Mucosa of stomach (tissue), 1 donor: ENCODE results near the gene GDPGP1.

Experiments
- H3K27me3 ChIP-seq: one replicate; pipeline ENCODE4 v1.7.0; 2013; ENCODE audit warnings: mild to moderate bottlenecking, low read length; ENCODE audit not compliant: control insufficient read depth, insufficient read depth
- H3K36me3 ChIP-seq: one replicate; pipeline ENCODE4 v1.7.0; 2013; ENCODE audit warnings: low read length; ENCODE audit not compliant: control insufficient read depth, insufficient read depth
- H3K4me1 ChIP-seq: one replicate; pipeline ENCODE4 v1.7.0; 2013; ENCODE audit warnings: mild to moderate bottlenecking, low read length; ENCODE audit not compliant: control insufficient read depth, insufficient read depth
- H3K4me3 ChIP-seq: one replicate; pipeline ENCODE4 v1.7.0; 2013; ENCODE audit warnings: low read length
- H3K9ac ChIP-seq: one replicate; pipeline ENCODE4 v1.7.0; 2013; ENCODE audit warnings: mild to moderate bottlenecking, low read length, moderate library complexity
- H3K9me3 ChIP-seq: one replicate; pipeline ENCODE4 v1.7.0; 2013; ENCODE audit warnings: mild to moderate bottlenecking, low read length, moderate library complexity; ENCODE audit not compliant: control insufficient read depth
- donor health status: Pancreatic carcinoma.

GDPGP1 gene

GRCh38 chr15:90231028-90232017 is 2.7 kb upstream of the GDPGP1 start:
- no peaks in the 10 kb centered on the region for H3K27me3 ChIP-seq
- H3K36me3 ChIP-seq: peaks cover 20% of the 10 kb centered on the region
- no peak overlapping the region for H3K4me3 ChIP-seq
- H3K9ac ChIP-seq: peak overlapping the region; percentile 54
- peaks cover 44% of the 10 kb centered on the region for H3K4me1 ChIP-seq
- H3K9me3 ChIP-seq: no peaks in the 10 kb centered on the region

- H3K36me3 ChIP-seq: peaks cover 20% of the 10 kb centered on the region
- no peaks in the 10 kb centered on the region for H3K9me3 ChIP-seq
- H3K9ac ChIP-seq: peak overlapping the region; percentile 83
- H3K27me3 ChIP-seq: no peaks in the 10 kb centered on the region
- H3K4me1 ChIP-seq: peaks cover 44% of the 10 kb centered on the region
- peak overlapping the region; percentile 6 for H3K4me3 ChIP-seq
Observed at GRCh38 chr15:90232196-90232595, 1.8 kb upstream of the GDPGP1 start.

GRCh38 chr15:90232941-90233386 is 1.0 kb upstream of the GDPGP1 start:
- H3K27me3 ChIP-seq: no peaks in the 10 kb centered on the region
- no peaks in the 10 kb centered on the region for H3K9me3 ChIP-seq
- H3K36me3 ChIP-seq: peaks cover 20% of the 10 kb centered on the region
- peak overlapping the region; percentile 83 for H3K9ac ChIP-seq
- peak overlapping the region; percentile 73 for H3K4me3 ChIP-seq
- H3K4me1 ChIP-seq: peaks cover 44% of the 10 kb centered on the region

GRCh38 chr15:90233387-90234095 is 468 bp upstream of the GDPGP1 start, which contains the start of gene CIB1:
Gene CIB1, minus strand, starts transcription at chr15:90233941. Its CDS starts 56 bp downstream, at chr15:90233885.
- Histone ChIP-seq H3K27me3 (no peaks in the 10 kb centered on the region), H3K9me3 (no peaks in the 10 kb centered on the region), H3K9ac (peak within 1 kb of the TSS; percentile 83), H3K36me3 (peaks cover 20% of the 10 kb centered on the region), H3K4me1 (peaks cover 44% of the 10 kb centered on the region), H3K4me3 (peak within 1 kb of the TSS; percentile 73)

- Histone ChIP-seq H3K36me3 (no peaks in the 10 kb centered on the region), H3K4me1 (peaks cover 7% of the 10 kb centered on the region), H3K4me3 (no peak overlapping the region)
Observed at GRCh38 chr15:90239371-90239770, 5.4 kb downstream of the GDPGP1 start.

GRCh38 chr15:90240856-90241255 is 6.8 kb downstream of the GDPGP1 start:
- Histone ChIP-seq H3K4me1 (no peaks in the 10 kb centered on the region), H3K9ac (no peak overlapping the region), H3K36me3 (no peaks in the 10 kb centered on the region), H3K9me3 (no peaks in the 10 kb centered on the region), H3K4me3 (no peak overlapping the region), H3K27me3 (no peaks in the 10 kb centered on the region)

More at GRCh38 chr15:90239371-90239770, 5.4 kb downstream of the GDPGP1 start:
- no peak overlapping the region for H3K9ac ChIP-seq
- H3K9me3 ChIP-seq: no peaks in the 10 kb centered on the region
- H3K27me3 ChIP-seq: no peaks in the 10 kb centered on the region

GRCh38 chr15:90241343-90242192 is 7.6 kb downstream of the GDPGP1 start:
- no peaks in the 10 kb centered on the region for H3K9me3 ChIP-seq
- no peaks in the 10 kb centered on the region for H3K27me3 ChIP-seq
- H3K4me3 ChIP-seq: no peak overlapping the region
- no peak overlapping the region for H3K9ac ChIP-seq
- H3K4me1 ChIP-seq: no peaks in the 10 kb centered on the region
- no peaks in the 10 kb centered on the region for H3K36me3 ChIP-seq

GRCh38 chr15:90243943-90244639 is 10.1 kb downstream of the GDPGP1 start:
- no peaks in the 10 kb centered on the region for H3K9me3 ChIP-seq
- H3K4me3 ChIP-seq: no peak overlapping the region
- H3K27me3 ChIP-seq: no peaks in the 10 kb centered on the region
- H3K4me1 ChIP-seq: peaks cover 5% of the 10 kb centered on the region
- no peak overlapping the region for H3K9ac ChIP-seq
- H3K36me3 ChIP-seq: no peaks in the 10 kb centered on the region

- H3K9ac ChIP-seq: peak overlapping the region; percentile 24
- peaks cover 5% of the 10 kb centered on the region for H3K4me1 ChIP-seq
- peak overlapping the region; percentile 33 for H3K4me3 ChIP-seq
- no peaks in the 10 kb centered on the region for H3K27me3 ChIP-seq
- no peaks in the 10 kb centered on the region for H3K9me3 ChIP-seq
- no peaks in the 10 kb centered on the region for H3K36me3 ChIP-seq
Observed at GRCh38 chr15:90248789-90249202, 14.8 kb downstream of the GDPGP1 start.

GRCh38 chr15:90249203-90249863 is 15.3 kb downstream of the GDPGP1 start, which contains the start of gene TTLL13:
Gene TTLL13, plus strand, starts transcription at chr15:90249556. Its CDS starts 1,075 bp downstream, at chr15:90250631.
- Histone ChIP-seq H3K9me3 (no peaks in the 10 kb centered on the region), H3K4me1 (peaks cover 5% of the 10 kb centered on the region), H3K27me3 (no peaks in the 10 kb centered on the region), H3K36me3 (no peaks in the 10 kb centered on the region), H3K9ac (peak within 1 kb of the TSS; percentile 24), H3K4me3 (peak within 1 kb of the TSS; percentile 33)
